KMS-11 (cell line): ENCODE results near the gene ERAP2.

Source experiments
- H2AFZ ChIP-seq: fragments of 200-600 bp; sonication (generic); 2 replicates; pipeline ENCODE4 v1.6.1; 2016; ENCODE audit warnings: antibody characterized with exemption, mixed run types, low read depth
- H3K27ac ChIP-seq: fragments of 200-600 bp; sonication (generic); 2 replicates; pipeline ENCODE4 v1.6.1; 2016; ENCODE audit warnings: mild to moderate bottlenecking, mixed run types
- H3K27me3 ChIP-seq: fragments of 200-600 bp; sonication (generic); 2 replicates; pipeline ENCODE4 v1.6.1; 2017; ENCODE audit warnings: mild to moderate bottlenecking, low read depth, mixed run types, moderate library complexity; ENCODE audit not compliant: insufficient read depth
- H3K36me3 ChIP-seq: fragments of 200-600 bp; sonication (generic); 2 replicates; pipeline ENCODE4 v1.6.1; 2017; ENCODE audit warnings: mild to moderate bottlenecking, mixed run types; ENCODE audit not compliant: insufficient read depth
- H3K4me1 ChIP-seq: fragments of 200-600 bp; sonication (generic); 2 replicates; pipeline ENCODE4 v1.6.1; 2016; ENCODE audit warnings: mild to moderate bottlenecking, low read depth, mixed run types; ENCODE audit not compliant: poor library complexity, severe bottlenecking
- H3K4me2 ChIP-seq: fragments of 200-600 bp; sonication (generic); 2 replicates; pipeline ENCODE4 v1.7.0; 2016; ENCODE audit warnings: mild to moderate bottlenecking, mixed run types
- H3K4me3 ChIP-seq: fragments of 200-600 bp; sonication (generic); IDR thresholded peaks from 2 replicates; pipeline ENCODE4 v1.6.1; 2017; ENCODE audit warnings: low read depth, low read length, mixed read lengths; ENCODE audit not compliant: insufficient read depth
- H3K79me2 ChIP-seq: fragments of 200-600 bp; sonication (generic); 2 replicates; pipeline ENCODE4 v1.6.1; 2016; ENCODE audit warnings: low read depth, mixed run types; ENCODE audit not compliant: insufficient read depth
- H3K9ac ChIP-seq: fragments of 200-600 bp; sonication (generic); 2 replicates; pipeline ENCODE4 v1.6.1; 2016; ENCODE audit warnings: mild to moderate bottlenecking, mixed run types
- H4K20me1 ChIP-seq: fragments of 200-600 bp; sonication (generic); 2 replicates; pipeline ENCODE4 v1.6.1; 2016; ENCODE audit warnings: mild to moderate bottlenecking, mixed run types; ENCODE audit not compliant: insufficient read depth
- CTCF ChIP-seq: fragments of 200-600 bp; sonication (generic); conservative IDR thresholded peaks from 2 replicates; pipeline ENCODE4 v1.6.1; 2017; ENCODE audit warnings: low read depth, mild to moderate bottlenecking, antibody characterized with exemption, low read length, moderate library complexity, mixed read lengths

The ERAP2 gene

DNA sequence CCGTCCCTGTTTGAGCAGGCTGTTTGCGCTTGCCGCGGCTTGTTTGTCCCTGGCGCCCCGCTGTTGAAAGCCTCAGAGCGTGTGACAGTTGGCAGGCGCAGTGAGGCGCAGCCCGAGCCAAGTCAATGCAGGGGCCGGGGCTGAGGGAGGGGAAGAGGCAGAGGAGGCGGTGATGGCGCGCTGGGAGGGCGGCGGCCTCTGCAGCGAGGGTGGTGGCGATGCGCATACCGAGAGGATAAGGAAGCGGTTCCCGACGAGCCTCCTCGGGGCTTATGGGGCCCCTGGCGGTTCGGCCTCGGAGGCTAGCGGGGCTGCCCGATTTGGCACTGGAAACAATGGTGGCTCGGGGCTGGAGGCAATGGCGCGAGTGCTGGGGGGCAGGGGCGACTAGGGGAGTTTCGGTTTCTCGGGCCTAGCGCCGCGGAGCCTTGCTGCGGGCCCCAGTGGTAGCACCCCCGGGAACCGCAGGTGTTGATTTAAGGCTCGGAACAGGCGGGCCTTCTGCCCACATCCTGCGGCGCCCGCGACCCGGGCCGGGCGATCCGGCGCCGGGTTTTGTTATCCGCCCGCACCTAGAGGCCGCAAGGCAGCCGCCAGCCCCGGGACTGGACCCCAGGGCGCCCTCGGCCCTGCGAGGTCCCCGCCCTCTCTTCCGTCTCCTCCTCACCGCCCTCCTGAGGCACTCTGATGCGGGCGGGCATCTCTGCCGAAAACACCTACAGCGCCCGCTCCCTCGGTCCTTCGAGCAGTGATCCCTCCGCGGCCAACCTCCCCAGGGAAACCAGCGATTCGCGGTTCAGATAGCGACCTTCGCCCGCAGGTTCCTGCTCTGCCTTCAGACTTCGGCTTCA lies 58.6 kb downstream of the ERAP2 start:
- Histone ChIP-seq H3K4me3 (peak overlapping the region; percentile 14), H3K79me2 (peaks cover 34% of the 10 kb centered on the region), H2AFZ (peak overlapping the region; percentile 95), H3K27ac (peak overlapping the region; percentile 86), H3K4me2 (peak overlapping the region; percentile 84), H3K9ac (peak overlapping the region; percentile 88), H3K27me3 (no peaks in the 10 kb centered on the region), H3K4me1 (peaks cover 59% of the 10 kb centered on the region), H3K36me3 (no peaks in the 10 kb centered on the region), H4K20me1 (no peaks in the 10 kb centered on the region)
- no peak for TF ChIP-seq CTCF

DNA sequence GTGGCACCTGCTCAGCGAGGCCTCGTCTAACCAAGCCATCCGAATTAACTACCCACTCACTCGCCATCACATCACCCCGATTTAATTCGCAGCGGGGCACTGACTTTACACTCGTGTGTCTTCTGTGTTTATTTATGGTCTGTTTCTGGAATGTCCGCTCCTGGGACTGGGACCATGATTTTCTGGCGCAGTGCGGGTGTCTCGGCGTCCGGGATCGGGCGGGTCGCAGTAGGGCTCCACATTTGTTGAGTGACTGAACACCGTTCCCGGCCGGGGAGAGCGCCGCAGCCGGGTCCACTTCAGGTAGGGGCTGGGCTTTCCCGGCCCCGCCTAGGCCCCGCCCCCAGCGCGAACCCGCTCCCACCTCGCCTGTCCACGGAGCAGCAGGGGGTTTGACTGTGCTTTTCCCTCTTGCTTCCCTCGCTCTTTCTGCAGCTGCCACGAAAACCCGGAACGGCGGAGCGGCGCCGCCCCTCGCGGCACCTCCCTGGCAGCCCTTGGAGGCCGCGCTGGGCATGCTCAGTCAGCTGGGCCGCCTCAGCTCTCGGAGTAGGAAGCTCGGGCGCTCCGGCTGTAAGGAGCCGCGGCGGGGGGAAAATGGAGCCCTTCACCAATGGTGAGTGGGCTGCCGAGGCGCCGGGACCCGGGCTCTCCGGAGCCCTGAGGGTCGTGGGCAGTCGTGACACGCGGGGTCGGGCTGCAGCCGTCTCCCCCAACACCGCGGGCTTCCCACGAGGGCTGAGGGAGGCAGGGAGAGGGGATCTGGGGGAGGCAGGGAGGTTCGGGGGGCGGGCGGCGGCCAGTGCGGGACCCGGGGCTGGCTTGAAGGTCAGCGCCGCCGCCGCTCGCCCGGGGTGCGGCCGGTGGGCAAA lies 59.5 kb downstream of the ERAP2 start, which contains the start of gene LNPEP:
Gene LNPEP (plus strand): TSS at position 522 of the 872 bp plus-strand sequence. CDS start 76 bp downstream, at position 598.
- H4K20me1 ChIP-seq: no peaks in the 10 kb centered on the region
- H3K4me2 ChIP-seq: peak within 1 kb of the TSS; percentile 79
- no peak for TF ChIP-seq CTCF
- peaks cover 42% of the 10 kb centered on the region for H3K79me2 ChIP-seq
- H2AFZ ChIP-seq: peak within 1 kb of the TSS; percentile 95
- H3K9ac ChIP-seq: peak within 1 kb of the TSS; percentile 88
- no peaks in the 10 kb centered on the region for H3K27me3 ChIP-seq
- peaks cover 54% of the 10 kb centered on the region for H3K4me1 ChIP-seq
- no peaks in the 10 kb centered on the region for H3K36me3 ChIP-seq
- peak within 1 kb of the TSS; percentile 86 for H3K27ac ChIP-seq
- peak within 1 kb of the TSS; percentile 14 for H3K4me3 ChIP-seq

GRCh38 chr5:96936431-96937320 lies 60.4 kb downstream of the ERAP2 start:
- Histone ChIP-seq H3K4me1 (peaks cover 47% of the 10 kb centered on the region), H4K20me1 (no peaks in the 10 kb centered on the region), H3K9ac (peak overlapping the region; percentile 88; the same call in 1 of the 2 replicates), H3K27me3 (no peaks in the 10 kb centered on the region), H3K4me3 (no peak overlapping the region), H3K79me2 (peaks cover 49% of the 10 kb centered on the region), H3K27ac (peak overlapping the region; percentile 86), H2AFZ (peak overlapping the region; percentile 95; the same call in 1 of the 2 replicates), H3K36me3 (no peaks in the 10 kb centered on the region), H3K4me2 (peak overlapping the region; percentile 79)
- TF ChIP-seq CTCF: no peak

- Histone ChIP-seq H3K36me3 (no peaks in the 10 kb centered on the region), H3K27ac (no peak overlapping the region), H3K4me2 (no peak overlapping the region), H3K27me3 (no peaks in the 10 kb centered on the region), H3K4me1 (peaks cover 24% of the 10 kb centered on the region), H3K9ac (no peak overlapping the region), H3K79me2 (peaks cover 56% of the 10 kb centered on the region), H4K20me1 (no peaks in the 10 kb centered on the region), H3K4me3 (no peak overlapping the region), H2AFZ (no peak overlapping the region)
- no peak for TF ChIP-seq CTCF
These were observed 64.3 kb downstream of the ERAP2 start for GRCh38 chr5:96940586-96940985.
